ENCODE data around the gene CYP26A1.

GRCh38 chr10:93071177-93071472 is 2.6 kb upstream of the CYP26A1 start:
- no peak for TF ChIP-seq CTCF (IDR thresholded peaks at IDR 0.05)
- TF ChIP-seq EP300 (IDR thresholded peaks at IDR 0.05): no peak

Measured in suprapubic skin (tissue), 3 donors.